Measurements from ENCODE around the gene SLC28A1. TPM values are rescaled to one million over a fixed set of nuclear protein-coding genes. Genes with fewer than 3 reads are reported as not detected.

Gene SLC28A1
- total and polyA plus RNA-seq, 7 experiments from 2014 or later: not detected

DNA sequence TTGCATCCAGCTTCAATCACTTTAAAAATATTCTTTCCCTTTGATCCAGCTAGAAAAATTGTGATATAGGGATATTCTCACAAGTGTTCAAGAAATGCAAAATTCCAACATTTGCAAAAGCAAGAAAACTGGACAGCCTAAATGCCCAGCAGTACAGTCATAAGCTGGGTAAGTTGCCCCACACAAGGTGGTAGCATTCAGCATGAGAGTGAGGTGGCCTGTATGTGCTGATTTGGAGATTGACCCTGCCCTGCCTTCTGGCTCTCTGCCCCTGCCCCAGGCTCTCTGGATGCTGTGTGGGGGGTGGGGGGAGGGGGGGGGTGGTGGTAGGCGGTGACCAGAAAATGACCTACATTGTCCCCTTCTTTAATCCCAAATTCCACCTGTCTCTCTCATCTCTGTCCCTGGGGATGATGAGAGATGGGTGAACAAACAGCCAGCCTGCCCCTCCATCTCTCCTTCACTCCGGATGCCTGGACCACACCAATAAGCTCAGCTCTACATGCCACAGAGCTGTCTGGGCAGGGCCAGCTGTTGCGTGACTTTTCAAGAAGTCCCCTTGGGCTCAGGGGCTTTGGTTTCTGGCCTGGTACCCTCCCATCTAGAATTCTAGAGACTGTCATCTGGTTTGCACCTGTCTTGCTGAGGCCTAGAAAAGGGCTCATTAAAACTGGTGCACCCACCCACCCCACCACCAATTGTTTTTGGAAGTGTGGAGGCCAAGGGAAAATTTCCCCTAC, 42.2 kb downstream of the SLC28A1 start:
- Mint-ChIP-seq H3K36me3 (no peaks in the 10 kb centered on the region), H3K27me3 (peaks cover 0 to under 1% (median 0%) of the 10 kb centered on the region in 5 donors), H3K4me3 (no peak overlapping the region), H3K9me3 (no peaks in the 10 kb centered on the region), H3K4me1 (peaks cover 5 to 8% (median 6%) of the 10 kb centered on the region in 7 donors), H3K27ac (no peak overlapping the region)
- ChIA-PET CTCF (interaction anchor here (1.3 to 2.4 kb wide), 2 partner anchors 337 to 339 kb away, joined by 3 to 8 read pairs; no protein-coding TSS in a partner anchor), POLR2A (interaction anchor here (1.0 kb wide), 2 partner anchors 47 to 339 kb away, joined by 3 read pairs; no protein-coding TSS in a partner anchor)
- intact Hi-C loops (cut with micrococcal nuclease): loop anchor here in 1 of 2 donors (5.0 kb wide), 1 partner anchor 79 kb away; no protein-coding TSS in a partner anchor
- DNase-seq (no peak), ATAC-seq (no peak)
- H3K9me3 ChIP-seq (ENCODE audit: control insufficient read depth in 2 of 3, low read length in 3 of 3): no peaks in the 10 kb centered on the region
- H3K36me3 ChIP-seq (ENCODE audit: control insufficient read depth in 2 of 3, insufficient read depth in 3 of 3, low read length in 3 of 3): no peaks in the 10 kb centered on the region
- peaks cover 0 to 4% of the 10 kb centered on the region in 2 donors for H3K4me1 ChIP-seq (ENCODE audit: control insufficient read depth in 2 of 2, insufficient read depth in 2 of 2, low read length in 2 of 2)
- H3K4me3 ChIP-seq (ENCODE audit: low read length): no peak overlapping the region
- no peaks in the 10 kb centered on the region for H3K27me3 ChIP-seq (ENCODE audit: control insufficient read depth in 2 of 2, insufficient read depth in 2 of 2, low read length in 2 of 2)
- H3K27ac ChIP-seq (ENCODE audit: low read depth, low read length): no peak overlapping the region

GRCh38 chr15:84928843-84929168, 44.3 kb downstream of the SLC28A1 start:
- Mint-ChIP-seq H3K9me3 (no peaks in the 10 kb centered on the region), H3K4me3 (no peak overlapping the region), H3K4me1 (peaks cover 5 to 8% (median 6%) of the 10 kb centered on the region in 7 donors), H3K27ac (no peak overlapping the region), H3K27me3 (no peaks in the 10 kb centered on the region), H3K36me3 (no peaks in the 10 kb centered on the region)
- Histone ChIP-seq H3K27me3 (ENCODE audit: control insufficient read depth in 2 of 2, insufficient read depth in 2 of 2, low read length in 2 of 2) (no peaks in the 10 kb centered on the region), H3K4me1 (ENCODE audit: control insufficient read depth in 2 of 2, insufficient read depth in 2 of 2, low read length in 2 of 2) (peaks cover 0 to 4% of the 10 kb centered on the region in 2 donors), H3K4me3 (ENCODE audit: low read length) (no peak overlapping the region), H3K27ac (ENCODE audit: low read depth, low read length) (no peak overlapping the region), H3K9me3 (ENCODE audit: control insufficient read depth in 2 of 3, low read length in 3 of 3) (no peaks in the 10 kb centered on the region), H3K36me3 (ENCODE audit: control insufficient read depth in 2 of 3, insufficient read depth in 3 of 3, low read length in 3 of 3) (no peaks in the 10 kb centered on the region)
- DNase-seq: no peak
- CTCF ChIA-PET: interaction anchor here (0.6 to 2.2 kb wide), 7 partner anchors 8 to 340 kb away, joined by 3 to 19 read pairs (median 3); no protein-coding TSS in a partner anchor
- no peak for ATAC-seq
- intact Hi-C loops (cut with micrococcal nuclease): loop anchor here (1.0 to 5.0 kb wide), 10 partner anchors 14 to 358 kb away; partner anchors contain the start of genes WDR73 (in 2 of the 2) and NMB (in 1 of the 2)
- POLR2A ChIA-PET: no interaction called here

DNA sequence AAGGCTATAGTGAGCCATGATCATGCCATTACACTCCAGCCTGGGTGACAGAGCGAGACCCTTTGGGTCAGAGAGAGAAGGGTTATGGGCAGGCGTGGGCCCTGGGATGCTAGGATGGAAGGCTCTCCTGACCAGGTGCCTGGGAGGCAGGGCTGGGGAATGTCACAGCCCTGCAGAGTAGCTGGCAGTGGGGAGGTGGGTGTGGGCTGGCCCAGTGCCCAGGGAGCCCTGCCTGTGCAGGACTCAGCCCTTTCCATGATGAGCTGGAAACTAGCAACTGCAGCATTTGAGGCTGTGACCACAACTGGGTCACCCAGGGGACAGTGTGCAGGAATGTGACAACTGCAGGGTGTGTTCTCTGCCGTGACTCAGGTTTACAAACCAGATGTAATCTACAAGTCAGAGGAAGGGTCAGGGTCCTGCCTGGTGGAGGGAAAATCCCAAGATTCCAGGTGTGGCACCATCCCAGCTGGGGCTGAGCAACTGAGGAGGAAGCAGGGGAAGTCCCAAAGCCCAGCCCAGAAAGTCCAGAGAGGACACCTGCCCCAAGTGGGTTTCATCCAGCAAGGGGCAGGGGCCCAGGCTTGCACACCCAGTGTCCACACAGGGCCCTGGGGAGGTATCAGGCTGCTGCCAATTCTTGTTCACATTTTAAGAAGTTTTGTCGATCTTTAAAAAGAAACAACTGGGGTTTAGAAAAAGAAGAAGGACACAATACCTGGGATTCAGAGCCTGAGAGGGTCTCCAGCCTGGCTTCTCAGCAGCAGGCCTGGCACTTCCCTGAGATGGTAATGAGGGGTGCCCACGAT, 45.5 kb downstream of the SLC28A1 start:
- no peaks in the 10 kb centered on the region for H3K36me3 ChIP-seq (ENCODE audit: control insufficient read depth in 2 of 3, insufficient read depth in 3 of 3, low read length in 3 of 3)
- peaks cover 0 to 4% of the 10 kb centered on the region in 2 donors for H3K4me1 ChIP-seq (ENCODE audit: control insufficient read depth in 2 of 2, insufficient read depth in 2 of 2, low read length in 2 of 2)
- Mint-ChIP-seq H3K4me3 (no peak overlapping the region), H3K27ac (no peak overlapping the region), H3K36me3 (no peaks in the 10 kb centered on the region), H3K4me1 (peaks cover 5 to 8% (median 6%) of the 10 kb centered on the region in 7 donors), H3K9me3 (no peaks in the 10 kb centered on the region), H3K27me3 (no peaks in the 10 kb centered on the region)
- H3K27me3 ChIP-seq (ENCODE audit: control insufficient read depth in 2 of 2, insufficient read depth in 2 of 2, low read length in 2 of 2): no peaks in the 10 kb centered on the region
- intact Hi-C loops (cut with micrococcal nuclease): loop anchor here (2.0 to 5.0 kb wide), 2 partner anchors 15 to 83 kb away; no protein-coding TSS in a partner anchor
- ChIA-PET POLR2A (interaction anchor here (0.6 to 0.9 kb wide), 3 partner anchors 51 to 626 kb away, joined by 3 to 4 read pairs (median 3); partner anchors contain the start of gene PDE8A), CTCF (interaction anchor here (0.6 to 2.2 kb wide), 5 partner anchors 52 to 342 kb away, joined by 3 to 19 read pairs (median 3); no protein-coding TSS in a partner anchor)
- ATAC-seq (no peak), DNase-seq (no peak)
- no peak overlapping the region for H3K4me3 ChIP-seq (ENCODE audit: low read length)
- H3K9me3 ChIP-seq (ENCODE audit: control insufficient read depth in 2 of 3, low read length in 3 of 3): no peaks in the 10 kb centered on the region
- H3K27ac ChIP-seq (ENCODE audit: low read depth, low read length): no peak overlapping the region

GRCh38 chr15:84934942-84935729, 50.7 kb downstream of the SLC28A1 start:
- CTCF ChIA-PET: no interaction called here
- Histone ChIP-seq H3K27ac (ENCODE audit: low read depth, low read length) (no peak overlapping the region), H3K4me1 (ENCODE audit: control insufficient read depth in 2 of 2, insufficient read depth in 2 of 2, low read length in 2 of 2) (no peaks in the 10 kb centered on the region), H3K4me3 (ENCODE audit: low read length) (no peak overlapping the region), H3K36me3 (ENCODE audit: control insufficient read depth in 2 of 3, insufficient read depth in 3 of 3, low read length in 3 of 3) (no peaks in the 10 kb centered on the region), H3K9me3 (ENCODE audit: control insufficient read depth in 2 of 3, low read length in 3 of 3) (no peaks in the 10 kb centered on the region), H3K27me3 (ENCODE audit: control insufficient read depth in 2 of 2, insufficient read depth in 2 of 2, low read length in 2 of 2) (no peaks in the 10 kb centered on the region)
- intact Hi-C loops (cut with micrococcal nuclease): no loop called here
- POLR2A ChIA-PET: no interaction called here
- Mint-ChIP-seq H3K36me3 (peaks cover 0 to 3% (median 0%) of the 10 kb centered on the region in 5 donors), H3K4me1 (peaks cover 0 to 4% (median 0%) of the 10 kb centered on the region in 7 donors), H3K4me3 (no peak overlapping the region), H3K9me3 (no peaks in the 10 kb centered on the region), H3K27me3 (peaks cover 0 to 13% (median 0%) of the 10 kb centered on the region in 5 donors), H3K27ac (no peak overlapping the region)
- no peak for DNase-seq
- ATAC-seq: no peak

- intact Hi-C loops (cut with micrococcal nuclease): no loop called here
- Mint-ChIP-seq H3K9me3 (peaks cover 0 to 4% (median 0%) of the 10 kb centered on the region in 11 donors), H3K27ac (no peak overlapping the region), H3K27me3 (peaks cover 0 to 21% (median 0%) of the 10 kb centered on the region in 5 donors), H3K4me3 (no peak overlapping the region), H3K36me3 (peaks cover 0 to 3% (median 0%) of the 10 kb centered on the region in 5 donors), H3K4me1 (peaks cover 0 to 4% (median 0%) of the 10 kb centered on the region in 7 donors)
- H3K27ac ChIP-seq (ENCODE audit: low read depth, low read length): no peak overlapping the region
- ChIA-PET POLR2A (interaction anchor here (0.7 kb wide), 1 partner anchor 279 kb away, joined by 5 read pairs; the partner anchor contains the start of gene NMB), CTCF (no interaction called here)
- DNase-seq: no peak
- no peaks in the 10 kb centered on the region for H3K36me3 ChIP-seq (ENCODE audit: control insufficient read depth in 2 of 3, insufficient read depth in 3 of 3, low read length in 3 of 3)
- no peaks in the 10 kb centered on the region for H3K4me1 ChIP-seq (ENCODE audit: control insufficient read depth in 2 of 2, insufficient read depth in 2 of 2, low read length in 2 of 2)
- H3K27me3 ChIP-seq (ENCODE audit: control insufficient read depth in 2 of 2, insufficient read depth in 2 of 2, low read length in 2 of 2): no peaks in the 10 kb centered on the region
- no peak for ATAC-seq
- H3K9me3 ChIP-seq (ENCODE audit: control insufficient read depth in 2 of 3, low read length in 3 of 3): no peaks in the 10 kb centered on the region
- no peak overlapping the region for H3K4me3 ChIP-seq (ENCODE audit: low read length)
Measured at GRCh38 chr15:84937144-84937543, 52.7 kb downstream of the SLC28A1 start.

DNA sequence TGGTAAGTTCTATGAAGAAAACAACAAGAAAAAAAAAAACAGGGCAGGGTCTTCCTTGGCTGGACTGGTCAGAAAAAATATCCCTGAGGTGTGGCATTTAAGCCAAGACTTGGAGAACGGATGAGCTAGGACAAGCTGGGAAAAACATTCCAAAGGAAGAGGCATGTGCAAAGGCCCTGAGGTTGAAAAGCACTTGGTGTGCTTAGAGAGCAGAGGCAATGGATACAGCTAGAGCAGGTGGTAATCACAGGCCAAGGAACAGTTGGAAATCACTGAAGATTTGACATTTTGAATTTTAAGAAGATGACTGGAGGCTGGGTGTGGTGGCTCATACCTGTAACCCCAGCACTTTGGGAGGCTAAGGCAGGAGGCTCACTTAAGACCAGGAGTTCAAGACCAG, 54.3 kb downstream of the SLC28A1 start:
- ATAC-seq (no peak), DNase-seq (no peak)
- Mint-ChIP-seq H3K4me1 (peaks cover 0 to 4% (median 0%) of the 10 kb centered on the region in 7 donors), H3K36me3 (peaks cover 0 to 3% (median 0%) of the 10 kb centered on the region in 5 donors), H3K4me3 (no peak overlapping the region), H3K27ac (no peak overlapping the region), H3K27me3 (peaks cover 0 to 21% (median 0%) of the 10 kb centered on the region in 5 donors), H3K9me3 (peaks cover 0 to 4% (median 0%) of the 10 kb centered on the region in 11 donors)
- Histone ChIP-seq H3K9me3 (ENCODE audit: control insufficient read depth in 2 of 3, low read length in 3 of 3) (no peaks in the 10 kb centered on the region), H3K27ac (ENCODE audit: low read depth, low read length) (no peak overlapping the region), H3K36me3 (ENCODE audit: control insufficient read depth in 2 of 3, insufficient read depth in 3 of 3, low read length in 3 of 3) (no peaks in the 10 kb centered on the region), H3K4me3 (ENCODE audit: low read length) (no peak overlapping the region), H3K4me1 (ENCODE audit: control insufficient read depth in 2 of 2, insufficient read depth in 2 of 2, low read length in 2 of 2) (no peaks in the 10 kb centered on the region), H3K27me3 (ENCODE audit: control insufficient read depth in 2 of 2, insufficient read depth in 2 of 2, low read length in 2 of 2) (no peaks in the 10 kb centered on the region)
- ChIA-PET POLR2A (no interaction called here), CTCF (interaction anchor here (0.9 kb wide), 1 partner anchor 10 kb away, joined by 3 read pairs; no protein-coding TSS in a partner anchor)
- intact Hi-C loops (cut with micrococcal nuclease): no loop called here

Data from naive thymus-derived CD4-positive, alpha-beta T cell (primary cell).